AG04450 (cell line): ENCODE data around the gene RGS18. TPM values are rescaled to one million over a fixed set of nuclear protein-coding genes. Genes with fewer than 3 reads are reported as not detected.
"Not testable (repeated sequence)": the region's sequence is repeated elsewhere in the genome, so short reads cannot be mapped to it uniquely, and the experiment has no call there.

Experiments
- CTCF ChIA-PET: fragments of 300-600, 350-600 bp; formaldehyde crosslinking; extraction: SDS; loops from one replicate; lab custom pipeline; 2022; ENCODE audit warnings: antibody characterized with exemption, inconsistent platforms; lab: Charles Lee
- POLR2A ChIA-PET: fragments of 350-600 bp; formaldehyde crosslinking; extraction: SDS; loops from one replicate; lab custom pipeline; 2021; ENCODE audit warnings: antibody characterized with exemption, inconsistent platforms; lab: Yijun Ruan, JAX
- DNase-seq: peaks from one replicate; pipeline ENCODE4 v3.0.0-alpha.2; 2011; ENCODE audit warnings: low read depth, low spot score
- H3K27ac ChIP-seq: one replicate; pipeline ENCODE4 v1.5.1; 2012; ENCODE audit warnings: low read depth, low read length, control low read depth
- H3K27me3 ChIP-seq: one replicate; pipeline ENCODE4 v1.6.0; 2012; ENCODE audit warnings: low read length; ENCODE audit not compliant: control insufficient read depth, insufficient read depth
- H3K4me3 ChIP-seq: 2 replicates; pipeline ENCODE4 v1.5.1; 2011; ENCODE audit warnings: mild to moderate bottlenecking, low read depth, low read length, control low read depth
- H3K9me3 ChIP-seq: 2 replicates; pipeline ENCODE4 v1.5.1; 2012; ENCODE audit warnings: low read length; ENCODE audit not compliant: control insufficient read depth, insufficient read depth
- CTCF ChIP-seq: IDR thresholded peaks from 2 replicates; pipeline ENCODE4 v1.5.1; 2011; ENCODE audit warnings: low read depth, low read length, control low read depth, inconsistent platforms
- polyA plus RNA-seq: library from polyadenylated mRNA; depleted of rRNA; stranded (reverse); fragments of >200 nt; gene quantifications from 2 replicates; pipeline ENCODE4 v1.2.3, GENCODE V29; 2011

Gene RGS18
- polyA plus RNA-seq, 1 experiment, result 1.6 TPM

- DNase-seq, result no peak
- Histone ChIP-seq H3K9me3 (no peaks in the 10 kb centered on the region; the same call in 1 of the 2 replicates), H3K4me3 (no peak overlapping the region), H3K27me3 (no peaks in the 10 kb centered on the region), H3K27ac (no peak overlapping the region)
- ChIA-PET CTCF (no interaction called here), POLR2A (no interaction called here)
- no peak for TF ChIP-seq CTCF
Measured at GRCh38 chr1:192160196-192160595, 1.9 kb downstream of the RGS18 start.

DNA sequence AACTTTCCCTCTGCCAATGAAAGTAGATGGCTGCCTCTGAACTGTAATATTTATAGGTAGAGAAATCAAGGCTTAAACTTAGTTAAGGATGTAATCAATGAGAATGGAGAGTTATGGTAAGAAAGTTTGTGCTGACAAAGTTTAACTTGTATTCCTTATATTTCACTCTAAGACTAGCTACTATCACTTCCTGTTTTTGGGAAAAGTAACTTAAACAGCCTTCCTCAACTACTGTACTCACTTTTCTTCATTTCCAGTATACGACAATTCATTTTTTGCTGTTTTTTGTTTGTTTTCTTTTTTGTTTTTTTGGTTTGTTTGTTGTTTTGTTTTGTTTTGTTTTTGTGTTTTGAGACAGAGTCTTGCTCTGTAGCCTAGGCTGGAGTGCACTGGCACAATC, 3.7 kb downstream of the RGS18 start:
- no peaks in the 10 kb centered on the region for H3K27me3 ChIP-seq
- POLR2A ChIA-PET, result no interaction called here
- no peaks in the 10 kb centered on the region; the same call in 1 of the 2 replicates for H3K9me3 ChIP-seq
- CTCF ChIA-PET, result no interaction called here
- no peak overlapping the region for H3K4me3 ChIP-seq
- no peak for DNase-seq
- H3K27ac ChIP-seq, result no peak overlapping the region
- TF ChIP-seq CTCF, result no peak

DNA sequence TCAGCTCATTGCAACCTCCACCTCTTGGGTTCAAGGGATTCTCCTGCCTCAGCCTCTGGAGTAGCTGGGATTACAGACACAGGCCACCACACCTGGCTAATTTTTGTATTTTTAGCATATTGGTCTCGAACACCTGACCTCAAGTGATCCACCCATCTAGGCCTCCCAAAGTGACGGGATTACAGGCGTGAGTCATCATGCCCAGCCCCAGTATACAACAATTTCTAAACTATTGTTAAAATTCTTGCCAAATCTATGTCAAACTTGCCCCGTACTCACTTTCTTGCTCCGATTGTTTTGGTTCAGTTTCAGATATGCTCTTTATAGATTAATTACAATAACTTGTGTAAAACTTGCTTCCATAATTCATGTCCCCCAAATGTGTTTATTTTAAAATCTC, 4.1 kb downstream of the RGS18 start:
- POLR2A ChIA-PET, result no interaction called here
- Histone ChIP-seq H3K27ac (no peak overlapping the region), H3K4me3 (no peak overlapping the region), H3K9me3 (no peaks in the 10 kb centered on the region; the same call in 1 of the 2 replicates), H3K27me3 (no peaks in the 10 kb centered on the region)
- CTCF ChIA-PET, result no interaction called here
- no peak for DNase-seq
- TF ChIP-seq CTCF, result no peak

GRCh38 chr1:192165002-192165401, 6.7 kb downstream of the RGS18 start:
- CTCF ChIA-PET, H3K9me3 ChIP-seq, H3K27me3 ChIP-seq, DNase-seq, H3K4me3 ChIP-seq, H3K27ac ChIP-seq, POLR2A ChIA-PET: not testable (repeated sequence)

- H3K4me3 ChIP-seq, result no peak overlapping the region
- ChIA-PET POLR2A (no interaction called here), CTCF (no interaction called here)
- DNase-seq, result no peak
- no peaks in the 10 kb centered on the region for H3K27me3 ChIP-seq
- no peak for TF ChIP-seq CTCF
- H3K27ac ChIP-seq, result no peak overlapping the region
- H3K9me3 ChIP-seq, result no peaks in the 10 kb centered on the region; the same call in 1 of the 2 replicates
Measured at GRCh38 chr1:192167011-192167410, 8.7 kb downstream of the RGS18 start.
